ENCODE data around the gene THRA.

THRA gene

DNA sequence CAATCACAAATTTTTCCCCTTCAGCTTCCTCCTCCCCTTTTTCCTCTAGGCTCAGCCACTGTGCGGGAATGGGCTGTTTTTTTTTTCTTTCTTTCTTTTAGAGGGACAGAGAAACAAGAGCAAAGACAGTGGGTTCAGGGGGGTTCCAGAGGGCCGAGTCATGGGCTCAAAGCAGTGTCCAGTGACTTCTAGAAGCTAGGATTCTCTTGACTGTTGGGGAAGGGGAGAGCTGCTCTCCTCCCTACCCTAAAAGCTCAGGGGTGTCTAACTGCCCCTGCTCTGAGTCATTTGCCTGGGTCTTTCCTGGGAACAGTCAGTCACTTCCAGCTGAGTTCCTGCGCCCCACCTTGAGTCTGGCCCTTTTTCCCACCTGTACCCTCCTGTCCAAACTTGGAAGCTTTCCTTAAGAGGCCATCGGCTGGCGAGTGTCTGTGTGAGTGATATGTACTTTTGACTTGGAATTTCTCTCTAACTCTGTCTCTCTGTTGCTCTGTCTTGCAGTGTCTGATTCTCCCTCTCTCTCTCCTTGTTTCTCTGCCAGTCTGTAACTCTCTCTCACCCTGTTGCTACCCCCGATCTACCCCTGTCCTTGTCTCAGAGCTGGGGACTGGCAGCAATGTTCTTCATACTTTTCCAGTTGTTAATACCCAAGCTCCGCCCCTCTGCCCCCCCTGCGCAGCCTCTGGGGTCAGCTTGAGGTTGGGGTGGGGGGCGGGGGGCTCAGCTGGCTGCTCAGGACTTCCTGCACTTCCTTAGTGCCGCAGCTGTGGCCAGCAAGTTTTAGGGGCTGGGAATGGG is 2.4 kb downstream of the THRA start:
- in situ Hi-C loops (cut with MboI; ENCODE audit: low sequenced_read_pairs): no loop called here

DNA sequence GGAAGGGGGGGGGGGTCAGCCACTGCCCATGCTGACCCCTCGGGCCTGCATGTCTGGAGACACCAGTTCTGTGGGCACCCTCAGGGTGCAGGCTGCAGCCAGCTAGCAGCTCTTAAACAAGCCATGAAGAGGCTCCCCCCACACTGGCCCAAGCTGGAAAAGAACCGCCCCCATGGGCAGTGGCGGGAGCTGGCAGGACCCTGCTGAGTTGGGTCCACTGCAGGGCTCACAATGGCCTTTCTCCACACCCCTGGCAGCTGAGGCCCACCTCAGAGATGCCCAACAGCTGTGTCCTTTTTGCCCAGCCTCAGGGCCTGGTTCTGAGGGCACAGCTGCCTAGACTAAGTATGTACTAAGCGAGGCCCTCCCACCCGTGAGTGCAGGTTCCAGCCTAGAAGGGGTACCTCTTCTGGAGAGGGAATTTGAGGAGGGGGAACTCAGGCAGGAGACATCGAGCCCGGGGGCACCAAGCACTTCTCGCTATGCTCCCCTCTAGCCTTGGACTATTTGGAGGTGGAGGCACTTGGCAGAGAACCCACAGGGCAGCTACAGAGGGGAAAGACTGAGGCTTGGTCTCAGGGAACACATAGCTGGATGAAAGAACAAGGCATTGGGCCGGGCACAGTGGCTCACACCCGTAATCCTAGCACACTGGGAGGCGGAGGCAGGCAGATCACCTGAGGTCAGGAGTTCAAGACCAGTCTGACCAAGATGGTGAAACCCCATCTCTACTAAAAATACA is 3.2 kb downstream of the THRA start:
- in situ Hi-C loops (cut with MboI; ENCODE audit: low sequenced_read_pairs): no loop called here

DNA sequence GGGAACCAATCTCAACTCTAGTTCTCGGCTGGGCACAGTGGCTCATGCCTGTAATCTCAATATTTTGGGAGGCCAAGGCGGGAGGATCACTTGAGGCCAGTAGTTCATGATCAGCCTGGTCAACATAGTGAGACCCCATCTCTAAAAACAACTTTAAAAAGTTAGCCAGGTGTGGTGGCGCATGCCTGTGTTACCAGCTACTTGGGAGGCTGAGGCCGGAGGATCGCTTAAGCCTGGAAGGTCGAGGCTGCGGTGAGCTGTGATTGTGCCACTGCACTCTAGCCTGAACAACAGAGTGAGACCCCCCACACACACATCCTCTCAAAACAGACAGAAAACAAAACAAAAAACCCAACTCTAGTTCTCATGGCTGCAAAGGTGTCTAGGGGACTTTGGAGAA is 4.9 kb downstream of the THRA start:
- in situ Hi-C loops (cut with MboI; ENCODE audit: low sequenced_read_pairs): no loop called here

DNA sequence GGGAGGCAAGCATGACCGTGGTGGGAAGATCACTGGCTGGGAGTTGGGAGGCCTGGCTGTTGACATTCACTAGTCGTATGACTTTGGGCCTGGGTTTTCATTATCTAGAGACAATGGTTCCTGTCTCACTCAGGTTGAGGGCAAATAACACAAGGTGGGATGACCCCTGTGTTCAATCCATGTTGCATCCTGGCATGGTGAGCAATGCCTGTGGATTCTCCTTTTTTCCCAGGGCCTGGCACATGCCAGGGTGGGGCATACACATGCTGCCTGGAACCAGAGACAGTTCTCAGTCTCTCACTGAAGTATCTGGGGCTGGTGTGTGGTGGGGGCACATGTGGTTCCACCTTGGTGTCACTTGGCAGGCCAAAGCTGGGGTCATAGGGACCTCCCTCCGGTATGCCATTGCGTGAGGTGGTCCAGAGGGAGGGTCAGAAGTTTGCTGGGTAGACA is 5.4 kb downstream of the THRA start:
- in situ Hi-C loops (cut with MboI; ENCODE audit: low sequenced_read_pairs): no loop called here

DNA sequence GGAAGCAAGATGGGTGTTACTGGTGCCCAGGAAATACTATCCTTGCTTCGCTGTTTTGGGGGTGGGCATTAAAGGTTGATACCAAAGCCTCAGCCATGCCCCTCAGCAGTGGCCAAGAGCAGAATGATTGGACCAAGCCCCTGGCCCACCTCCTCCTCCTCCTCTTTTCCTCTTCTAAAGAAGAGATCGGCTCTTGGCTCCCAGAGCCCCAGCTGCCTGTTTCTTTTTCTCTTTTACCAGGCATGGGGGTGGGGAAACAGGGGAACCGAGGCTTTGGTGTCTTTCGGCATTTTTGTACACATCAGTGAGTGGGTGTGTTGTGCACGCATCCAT is 5.8 kb downstream of the THRA start:
- in situ Hi-C loops (cut with MboI; ENCODE audit: low sequenced_read_pairs): no loop called here

DNA sequence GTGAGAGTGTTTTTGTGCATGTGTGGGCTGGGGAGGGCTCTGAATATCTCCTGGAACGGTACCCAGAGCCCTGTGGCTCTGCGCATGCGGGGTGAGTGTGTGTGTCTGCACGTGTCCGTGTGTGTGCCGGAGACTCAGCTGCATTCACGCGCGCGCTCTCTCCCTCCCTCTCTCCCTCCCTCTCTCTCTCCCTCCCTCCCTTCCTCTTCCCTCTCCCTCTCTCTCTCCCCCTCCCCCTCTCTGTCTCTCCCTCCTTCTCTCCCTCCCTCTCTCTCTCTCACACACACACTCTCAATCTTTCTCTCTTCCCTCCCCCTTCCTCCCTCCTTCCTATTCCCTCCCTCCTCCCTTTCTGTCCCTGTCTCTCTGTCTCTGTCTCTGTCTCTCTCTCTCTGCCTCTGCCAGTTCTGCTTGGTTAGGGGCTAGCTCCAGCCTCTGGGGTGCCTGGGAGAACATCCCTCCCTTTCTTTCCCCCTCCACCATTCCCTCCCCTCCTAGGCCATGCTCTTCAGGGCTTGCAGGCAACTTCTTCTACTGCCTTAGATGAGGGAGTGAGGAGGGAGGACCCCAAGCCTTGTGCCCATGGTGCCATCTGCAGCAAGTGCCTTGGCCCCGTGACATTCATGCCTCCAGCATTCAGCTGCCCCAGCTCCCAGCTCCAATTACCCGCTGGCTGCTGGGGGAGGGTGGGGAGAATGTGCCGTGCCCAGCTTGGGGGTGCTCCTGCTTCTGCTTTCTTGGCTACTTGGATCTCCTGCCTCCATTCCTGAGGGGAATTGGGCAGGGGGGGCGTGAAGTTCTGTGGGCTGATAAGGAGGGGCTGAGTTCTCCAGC is 6.4 kb downstream of the THRA start:
- in situ Hi-C loops (cut with MboI; ENCODE audit: low sequenced_read_pairs): no loop called here

DNA sequence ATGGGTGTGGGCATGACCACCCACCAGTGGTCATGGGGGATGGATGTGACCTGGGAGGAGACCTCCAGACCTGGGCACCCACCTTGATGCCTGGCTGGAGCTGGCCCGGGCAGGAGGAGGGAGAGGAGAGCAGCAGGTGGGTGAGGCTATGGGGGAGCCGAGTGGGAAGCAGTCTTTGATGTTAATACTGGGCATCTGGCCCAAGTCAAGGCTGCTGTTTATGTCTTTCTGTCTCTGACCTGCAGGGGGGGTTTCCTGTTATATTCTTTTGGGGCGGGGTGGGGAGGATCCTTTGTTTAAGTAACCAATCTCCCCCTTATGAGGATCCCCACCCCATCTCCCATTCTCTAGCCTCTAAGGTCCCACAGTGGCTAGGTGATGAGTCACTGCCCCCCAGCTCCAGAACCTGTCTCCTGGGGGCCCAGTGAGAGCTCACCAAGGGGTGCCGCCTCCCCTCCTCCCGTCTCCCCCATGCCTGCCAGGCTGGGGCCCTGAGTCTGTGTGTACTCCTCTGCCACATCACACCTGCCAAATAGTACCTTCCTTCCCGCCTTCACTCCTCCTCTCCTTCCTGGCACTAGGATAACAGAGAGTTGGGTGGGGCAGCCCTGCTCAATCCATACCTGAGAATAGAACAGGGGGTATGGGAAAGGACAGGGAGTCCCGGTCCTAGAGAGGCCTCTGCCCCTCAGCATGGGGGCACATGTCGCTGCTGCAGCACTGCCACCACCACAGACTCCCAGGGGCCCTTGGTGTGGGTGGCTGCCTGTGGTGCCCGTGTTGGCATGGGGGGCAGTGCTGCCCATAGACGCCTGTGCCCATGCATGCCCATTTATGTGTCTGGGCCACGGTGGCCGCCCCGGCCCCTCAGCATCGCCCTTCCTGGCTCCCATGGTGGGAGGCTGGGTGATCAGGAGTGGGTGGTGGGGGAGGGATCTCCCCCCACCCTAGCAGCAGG is 7.3 kb downstream of the THRA start:
- in situ Hi-C loops (cut with MboI; ENCODE audit: low sequenced_read_pairs): no loop called here

DNA sequence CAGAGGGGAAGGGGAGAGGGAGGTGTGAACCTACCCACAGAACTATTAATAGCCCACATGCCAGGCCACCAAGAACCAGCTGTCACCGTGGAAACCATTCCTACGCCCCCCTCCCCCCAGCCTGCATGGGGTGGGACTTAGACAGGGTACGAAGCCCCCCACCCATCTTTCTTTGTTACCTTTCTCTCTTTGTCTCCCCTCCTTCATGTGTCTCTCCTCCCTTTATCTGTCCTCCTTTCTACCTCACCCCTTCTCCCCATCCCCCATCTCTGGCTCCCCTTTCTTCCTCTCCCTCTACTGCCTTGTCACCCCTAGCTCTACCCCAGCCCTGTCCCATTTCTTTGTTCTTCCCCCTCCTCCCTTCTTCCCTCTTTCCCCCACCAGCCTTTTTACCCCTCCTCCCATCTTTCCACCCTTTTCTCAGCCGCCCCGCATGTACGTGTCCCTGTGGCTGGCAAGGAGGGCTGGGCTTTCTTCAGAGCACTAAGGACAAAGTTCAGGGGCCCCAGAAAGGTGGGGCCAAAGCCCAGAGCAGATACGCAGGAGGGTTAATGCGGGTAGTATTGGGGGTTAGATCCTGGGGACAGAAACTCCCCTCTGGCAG is 8.0 kb downstream of the THRA start:
- in situ Hi-C loops (cut with MboI; ENCODE audit: low sequenced_read_pairs): no loop called here

DNA sequence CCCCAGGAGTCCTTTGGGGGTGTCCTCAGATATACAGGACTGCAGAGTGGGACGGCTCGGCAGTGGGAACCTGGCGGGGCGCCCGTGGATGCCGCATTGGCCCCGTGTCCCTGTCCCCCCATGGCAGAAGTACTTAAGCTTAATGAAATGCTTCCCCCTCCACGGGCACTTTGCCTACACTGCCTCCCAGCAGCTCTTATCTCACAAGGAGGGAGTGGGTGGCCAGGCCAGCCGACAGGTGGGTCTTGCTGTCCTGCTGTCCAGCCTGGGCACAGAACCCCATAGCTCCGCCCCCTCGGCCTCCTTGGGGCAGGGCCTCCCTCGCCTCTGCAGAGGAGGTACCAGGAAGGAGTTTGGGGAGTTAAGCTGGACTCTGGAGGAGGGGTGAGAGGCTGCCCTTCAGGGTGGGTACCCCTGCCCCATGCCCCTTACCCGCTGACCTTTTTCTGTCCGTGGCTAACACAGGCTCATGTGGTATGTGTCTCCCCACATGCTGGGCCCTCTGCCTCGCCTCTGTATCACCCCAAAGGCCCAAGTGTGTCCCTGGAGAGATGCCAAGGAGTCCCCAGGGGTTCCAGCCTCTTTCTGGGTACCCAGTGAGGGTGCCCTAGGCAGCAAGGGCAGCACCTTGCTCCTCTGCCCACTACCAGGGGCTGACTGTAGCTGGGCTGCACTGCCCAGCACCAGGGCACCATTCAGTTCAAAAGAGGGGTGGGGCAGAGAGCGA is 8.7 kb downstream of the THRA start:
- in situ Hi-C loops (cut with MboI; ENCODE audit: low sequenced_read_pairs): no loop called here

DNA sequence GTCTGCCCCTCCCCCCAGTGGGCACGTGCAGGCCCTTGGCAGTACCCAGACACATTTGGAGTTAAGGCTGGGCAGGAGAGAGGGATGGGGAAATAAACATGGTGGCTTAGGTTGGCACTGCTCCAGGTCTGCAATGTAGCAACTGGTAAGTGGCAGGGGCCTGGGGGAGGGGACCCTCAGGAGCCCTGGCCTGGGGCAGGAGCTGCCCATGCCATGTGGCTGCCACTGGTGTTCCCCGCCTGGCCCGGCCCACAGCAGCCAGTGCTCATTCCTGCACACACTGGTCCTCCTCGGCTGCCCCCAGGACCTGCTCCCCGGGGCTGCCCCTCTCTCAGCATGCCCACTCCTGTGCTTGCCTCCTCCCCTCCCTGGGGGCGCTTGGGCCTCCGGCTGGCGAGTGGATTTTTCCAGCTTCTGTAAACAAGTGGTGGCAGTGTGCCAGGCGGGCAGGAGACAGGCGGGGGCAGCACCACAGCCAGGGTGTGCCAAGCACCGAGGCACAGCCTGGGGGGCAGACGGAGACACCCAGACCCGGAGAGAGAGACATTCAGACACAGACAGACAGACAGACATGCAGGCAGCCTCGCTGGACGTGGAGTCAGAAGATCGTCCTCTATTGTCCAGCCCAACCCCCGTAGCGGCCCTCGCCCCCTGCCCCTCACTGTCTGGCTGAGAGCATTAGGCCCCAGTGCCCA is 9.4 kb downstream of the THRA start:
- in situ Hi-C loops (cut with MboI; ENCODE audit: low sequenced_read_pairs): no loop called here

DNA sequence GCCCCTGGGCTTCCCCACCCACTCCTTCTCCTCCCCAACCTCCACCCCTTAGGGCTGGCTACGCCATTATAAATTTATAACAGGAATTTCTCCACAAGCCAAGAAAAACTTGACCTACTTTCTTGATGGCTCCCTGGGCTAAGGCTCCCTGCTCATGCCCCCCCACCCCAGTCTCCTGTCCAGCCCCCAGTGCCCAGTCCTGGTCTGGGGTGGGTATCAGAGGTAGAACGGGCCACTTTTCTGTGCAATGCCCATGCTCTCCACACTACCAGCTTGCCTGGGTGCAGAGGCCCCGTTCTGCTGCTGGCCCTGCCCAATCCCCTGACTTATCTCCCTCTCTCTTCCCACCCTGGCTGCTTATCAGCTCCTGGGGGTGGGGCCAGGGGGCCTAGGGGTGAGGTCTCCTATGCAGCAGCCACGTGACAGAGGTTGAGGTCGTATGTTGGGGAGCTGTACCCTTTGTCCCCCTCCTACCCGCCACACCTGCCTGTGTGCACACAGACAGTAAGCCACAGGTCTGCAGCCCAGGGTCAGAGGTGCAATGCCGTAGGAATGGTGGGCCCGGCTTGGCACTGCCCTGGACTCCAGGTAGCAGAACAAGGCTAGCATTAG is 10.1 kb downstream of the THRA start:
- in situ Hi-C loops (cut with MboI; ENCODE audit: low sequenced_read_pairs): no loop called here

DNA sequence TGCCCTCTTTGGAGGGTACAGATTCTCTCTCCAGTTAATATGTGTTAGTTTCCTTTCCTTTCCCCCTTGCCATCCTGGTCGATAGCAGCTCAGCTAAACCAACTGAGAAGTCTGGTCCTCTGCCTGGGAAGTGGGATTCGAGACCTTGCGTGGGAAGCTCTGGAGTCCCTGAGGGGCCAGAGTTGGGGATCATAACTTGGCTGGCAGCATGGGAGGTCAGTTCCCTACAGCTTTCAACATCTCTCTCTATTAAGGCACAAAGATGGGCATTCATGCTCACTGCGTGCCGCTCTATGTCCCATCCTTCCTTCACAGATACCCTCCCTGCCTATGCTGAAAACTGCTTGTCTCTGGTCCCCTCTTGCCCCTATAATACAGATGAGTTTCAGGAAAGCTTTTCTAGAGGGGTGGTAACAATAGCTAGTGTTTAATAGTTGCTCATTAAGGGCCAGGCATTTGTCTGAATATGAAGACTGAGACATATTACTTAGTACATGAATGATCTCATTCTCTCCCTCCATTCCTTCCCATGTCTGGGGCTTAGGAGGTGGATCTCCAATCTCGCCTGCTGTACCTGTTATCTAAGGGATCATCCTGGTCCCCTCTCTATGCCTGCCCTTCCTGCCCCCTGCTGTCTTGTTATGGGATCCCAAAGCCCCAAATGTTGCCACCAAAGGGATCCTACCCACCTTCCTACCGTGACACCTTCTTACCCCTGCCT is 10.8 kb downstream of the THRA start:
- in situ Hi-C loops (cut with MboI; ENCODE audit: low sequenced_read_pairs): no loop called here

DNA sequence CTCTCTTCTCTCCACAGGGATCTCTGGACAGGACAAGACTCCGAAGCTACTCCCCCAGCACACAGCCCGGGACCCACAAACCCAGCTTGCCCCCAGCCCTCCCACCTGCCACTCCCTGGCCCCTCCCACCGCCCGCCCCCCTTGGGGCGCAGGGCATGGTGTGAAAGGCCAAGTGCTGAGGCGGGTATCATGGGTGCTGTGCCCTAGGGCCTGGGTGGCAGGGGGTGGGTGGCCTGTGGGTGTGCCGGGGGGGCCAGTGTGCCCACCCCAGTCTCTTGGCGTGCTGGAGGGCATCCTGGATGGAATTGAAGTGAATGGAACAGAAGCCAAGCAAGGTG is 11.4 kb downstream of the THRA start:
- in situ Hi-C loops (cut with MboI; ENCODE audit: low sequenced_read_pairs): no loop called here

DNA sequence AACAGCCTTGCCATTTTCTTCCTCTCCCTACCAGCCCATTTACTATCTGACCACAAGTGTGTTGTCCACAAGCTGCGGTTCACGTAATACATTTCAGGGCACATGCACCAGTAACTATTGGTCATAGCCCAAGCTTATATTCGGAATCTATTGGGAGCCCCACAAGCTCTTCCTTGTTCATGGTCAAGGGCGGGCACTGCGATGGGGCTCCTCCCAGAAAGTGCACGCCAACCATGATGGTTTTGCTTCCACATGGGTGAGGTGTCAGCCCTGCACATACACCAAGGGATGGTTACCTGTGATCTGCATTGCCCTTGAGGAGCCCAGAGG is 12.1 kb downstream of the THRA start:
- in situ Hi-C loops (cut with MboI; ENCODE audit: low sequenced_read_pairs): no loop called here

DNA sequence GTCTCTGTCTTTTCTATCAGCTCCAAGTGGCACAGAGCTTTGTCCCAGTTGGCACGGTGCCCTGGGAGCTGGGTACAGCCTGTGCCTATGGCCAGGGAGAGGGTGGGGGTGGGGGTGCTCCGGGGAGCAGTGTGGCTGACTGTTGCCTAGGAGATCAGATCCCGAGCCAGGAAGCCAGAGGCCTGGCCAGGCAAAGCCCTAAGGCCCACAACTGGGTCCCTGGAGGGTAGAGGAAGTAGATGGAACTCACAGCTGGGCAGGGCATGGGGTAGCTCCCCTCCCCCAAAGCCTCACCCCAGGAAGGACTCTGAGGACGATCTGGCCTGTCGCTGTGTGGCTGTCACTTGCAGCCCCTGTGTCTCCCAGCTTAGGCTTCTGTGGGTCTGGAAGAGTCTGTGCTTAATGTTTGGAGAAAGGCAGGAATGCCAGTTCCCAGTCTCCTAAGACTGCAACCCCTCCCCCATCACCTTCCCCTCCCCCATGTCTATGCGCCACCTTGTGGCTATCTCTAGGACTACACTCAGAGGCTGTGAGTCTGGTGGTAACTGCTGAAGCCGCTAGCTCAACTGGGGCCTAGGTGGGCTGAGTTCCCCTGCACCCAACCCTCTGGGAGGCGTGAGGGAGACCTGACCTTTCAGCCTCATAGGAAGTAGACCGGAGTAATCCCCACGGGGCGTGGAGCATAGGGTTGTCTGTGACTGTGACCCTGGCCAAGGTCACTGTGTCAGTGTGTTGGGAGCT is 12.6 kb downstream of the THRA start:
- in situ Hi-C loops (cut with MboI; ENCODE audit: low sequenced_read_pairs): no loop called here

DNA sequence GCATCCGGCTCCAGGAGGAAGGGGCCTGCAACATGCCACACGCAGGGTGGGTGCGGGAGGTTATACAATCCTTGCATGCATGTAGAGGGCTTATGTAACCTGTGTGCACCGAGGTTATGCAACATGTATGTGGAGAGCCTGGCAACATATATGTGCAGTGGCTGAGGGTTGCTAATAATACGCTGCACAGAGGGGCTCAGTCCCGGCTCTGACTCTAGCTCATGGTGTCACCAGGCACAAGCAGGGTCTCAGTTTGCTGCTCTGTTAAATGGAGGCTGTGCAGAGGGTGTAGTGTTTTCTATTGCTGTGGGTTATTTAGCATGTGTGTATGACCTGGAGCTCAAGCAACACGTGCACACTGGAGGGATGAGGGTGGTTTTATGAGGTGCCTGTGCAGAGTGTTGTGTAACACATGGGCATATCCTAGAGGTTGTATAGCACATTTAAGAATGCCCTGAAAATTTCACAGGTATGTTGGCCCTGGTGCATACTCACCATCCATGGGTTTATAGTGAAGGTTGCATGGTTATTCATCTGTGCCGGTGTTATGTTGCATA is 13.3 kb downstream of the THRA start:
- in situ Hi-C loops (cut with MboI; ENCODE audit: low sequenced_read_pairs): no loop called here

DNA sequence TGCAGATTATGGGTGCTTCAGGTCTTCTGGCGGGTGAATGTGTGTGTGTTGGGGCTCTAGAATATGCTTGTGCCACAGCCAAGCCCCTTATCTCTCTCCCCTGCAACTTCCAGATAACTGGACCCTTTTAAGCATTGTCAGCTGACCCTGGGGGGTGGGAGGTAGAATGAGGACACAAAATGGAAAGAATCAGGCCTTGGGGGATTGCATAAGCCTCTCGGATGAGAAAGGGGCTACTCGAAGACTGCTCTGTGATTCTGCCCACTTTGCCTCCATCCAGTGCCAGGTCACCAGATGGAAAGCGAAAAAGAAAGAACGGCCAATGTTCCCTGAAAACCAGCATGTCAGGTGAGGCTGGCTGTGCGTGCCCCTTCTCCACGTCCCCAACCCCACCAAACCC is 13.8 kb downstream of the THRA start:
- in situ Hi-C loops (cut with MboI; ENCODE audit: low sequenced_read_pairs): no loop called here

All from HL-60/S4 (cell line).